Measurements from ENCODE around the gene SMAD2. TPM values are rescaled to one million over a fixed set of nuclear protein-coding genes. Genes with fewer than 3 reads are reported as not detected.
"Not testable (repeated sequence)": the region's sequence is repeated elsewhere in the genome, so short reads cannot be mapped to it uniquely, and the experiment has no call there.

The SMAD2 gene
- total RNA-seq, 2 donors from 2014 or later = 108 to 114 TPM

- peaks cover 2% of the 10 kb centered on the region for H3K4me1 Mint-ChIP-seq
- no peak overlapping the region for H3K4me3 Mint-ChIP-seq
- H3K9me3 ChIP-seq (ENCODE audit: control insufficient read depth, low read length, poor library complexity, severe bottlenecking) = no peaks in the 10 kb centered on the region
- H3K27me3 Mint-ChIP-seq = no peaks in the 10 kb centered on the region
- DNase-seq (no peak), ATAC-seq (no peak)
- peaks cover 6% of the 10 kb centered on the region for H3K36me3 Mint-ChIP-seq (ENCODE audit: low read depth)
- H3K27ac Mint-ChIP-seq = no peak overlapping the region
These were observed 87.6 kb downstream of the SMAD2 start for GRCh38 chr18:47842836-47843235.

DNA sequence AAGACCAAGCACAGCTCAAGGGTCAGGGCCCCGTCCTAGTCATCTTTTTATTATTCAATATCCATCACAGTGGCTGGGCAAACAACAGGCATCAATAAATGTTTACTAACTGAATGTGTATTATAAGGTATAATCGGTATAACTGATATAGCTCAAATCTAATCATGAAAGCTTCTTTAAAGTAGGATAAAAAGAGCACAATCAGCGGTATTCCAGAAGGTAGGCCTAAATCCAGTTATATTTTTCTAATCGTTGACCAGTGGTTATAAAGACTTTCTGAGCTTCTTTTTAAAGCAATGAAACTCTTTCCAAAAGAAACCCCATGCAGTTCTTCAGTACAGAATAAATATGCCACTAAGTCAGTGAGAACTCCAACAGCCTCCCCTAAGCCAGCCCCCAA is 92.1 kb downstream of the SMAD2 start:
- no peaks in the 10 kb centered on the region for H3K27me3 Mint-ChIP-seq
- H3K9me3 ChIP-seq (ENCODE audit: control insufficient read depth, low read length, poor library complexity, severe bottlenecking) = no peaks in the 10 kb centered on the region

DNA sequence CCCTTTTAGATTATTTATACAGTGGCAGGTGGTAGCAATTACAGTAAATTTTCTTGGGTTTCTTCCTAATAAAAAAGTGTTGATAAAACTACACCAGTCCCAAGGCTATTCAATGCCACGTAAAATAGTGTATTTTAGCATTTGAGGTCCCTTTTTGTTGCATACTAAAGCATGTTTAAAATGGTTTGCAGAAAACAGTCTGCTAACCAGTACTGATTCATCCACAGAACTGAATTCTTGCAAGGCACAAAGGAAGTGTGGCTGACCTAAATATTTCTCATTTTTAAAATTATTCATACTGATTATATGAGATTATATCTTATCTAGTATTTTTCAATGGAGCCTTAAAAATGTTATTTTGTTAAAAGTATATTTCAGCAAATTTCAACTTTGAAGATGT is 98.1 kb downstream of the SMAD2 start:
- H3K9me3 ChIP-seq (ENCODE audit: control insufficient read depth, low read length, poor library complexity, severe bottlenecking) = no peaks in the 10 kb centered on the region
- Mint-ChIP-seq H3K27ac (peak overlapping the region; percentile 3), H3K4me3 (no peak overlapping the region), H3K4me1 (no peaks in the 10 kb centered on the region), H3K36me3 (ENCODE audit: low read depth) (peaks cover 2% of the 10 kb centered on the region), H3K27me3 (no peaks in the 10 kb centered on the region)
- no peak for DNase-seq
- ATAC-seq = no peak

More for the DNA sequence above, 92.1 kb downstream of the SMAD2 start:
- DNase-seq (no peak), ATAC-seq (no peak)
- no peak overlapping the region for H3K27ac Mint-ChIP-seq
- H3K36me3 Mint-ChIP-seq (ENCODE audit: low read depth) = peaks cover 3% of the 10 kb centered on the region
- no peak overlapping the region for H3K4me3 Mint-ChIP-seq
- peaks cover 2% of the 10 kb centered on the region for H3K4me1 Mint-ChIP-seq

- no peaks in the 10 kb centered on the region for H3K4me1 Mint-ChIP-seq
- no peak for DNase-seq
- no peak for ATAC-seq
- H3K4me3 Mint-ChIP-seq = no peak overlapping the region
- H3K27ac Mint-ChIP-seq = no peak overlapping the region
- H3K9me3 ChIP-seq (ENCODE audit: control insufficient read depth, low read length, poor library complexity, severe bottlenecking) = no peaks in the 10 kb centered on the region
- peaks cover 2% of the 10 kb centered on the region for H3K36me3 Mint-ChIP-seq (ENCODE audit: low read depth)
- H3K27me3 Mint-ChIP-seq = no peaks in the 10 kb centered on the region
These were observed 99.1 kb downstream of the SMAD2 start for GRCh38 chr18:47831351-47831750.

- no peak overlapping the region for H3K27ac Mint-ChIP-seq
- DNase-seq (no peak), ATAC-seq (no peak)
- no peaks in the 10 kb centered on the region for H3K27me3 Mint-ChIP-seq
- H3K4me1 Mint-ChIP-seq = no peaks in the 10 kb centered on the region
- H3K9me3 ChIP-seq (ENCODE audit: control insufficient read depth, low read length, poor library complexity, severe bottlenecking) = no peaks in the 10 kb centered on the region
- H3K4me3 Mint-ChIP-seq = no peak overlapping the region
- H3K36me3 Mint-ChIP-seq (ENCODE audit: low read depth) = peaks cover 2% of the 10 kb centered on the region
These were observed 99.7 kb downstream of the SMAD2 start for GRCh38 chr18:47830772-47831171.

DNA sequence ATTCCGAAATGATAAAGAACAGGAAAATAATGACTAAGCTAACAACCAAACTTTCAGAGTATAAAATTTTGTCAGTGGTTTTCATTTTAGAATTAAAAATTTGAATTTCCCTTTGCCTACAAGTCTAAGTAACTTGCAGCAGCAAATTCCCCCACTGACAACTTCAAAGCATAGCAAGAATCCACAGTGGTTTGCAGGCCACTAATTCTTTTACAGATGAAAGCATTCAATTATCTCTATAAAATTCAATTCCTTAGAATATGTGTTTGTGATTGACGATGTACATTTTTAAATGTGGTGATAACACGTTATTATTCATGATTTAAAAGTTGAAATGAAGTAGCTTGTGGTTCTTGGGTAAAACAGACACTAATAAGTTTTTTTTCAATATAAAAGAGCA is 100.6 kb downstream of the SMAD2 start:
- DNase-seq = no peak
- Mint-ChIP-seq H3K4me3 (no peak overlapping the region), H3K4me1 (no peaks in the 10 kb centered on the region), H3K27me3 (no peaks in the 10 kb centered on the region), H3K36me3 (ENCODE audit: low read depth) (peaks cover 2% of the 10 kb centered on the region), H3K27ac (no peak overlapping the region)
- H3K9me3 ChIP-seq (ENCODE audit: control insufficient read depth, low read length, poor library complexity, severe bottlenecking) = no peaks in the 10 kb centered on the region
- ATAC-seq = no peak

GRCh38 chr18:47828031-47828430 is 102.4 kb downstream of the SMAD2 start:
- not testable (repeated sequence) for H3K36me3 Mint-ChIP-seq (ENCODE audit: low read depth); H3K4me3 Mint-ChIP-seq; H3K27ac Mint-ChIP-seq; H3K27me3 Mint-ChIP-seq; H3K4me1 Mint-ChIP-seq; DNase-seq; ATAC-seq; H3K9me3 ChIP-seq (ENCODE audit: control insufficient read depth, low read length, poor library complexity, severe bottlenecking)

- ATAC-seq (no peak), DNase-seq (no peak)
- H3K4me3 Mint-ChIP-seq = no peak overlapping the region
- H3K9me3 ChIP-seq (ENCODE audit: control insufficient read depth, low read length, poor library complexity, severe bottlenecking) = no peaks in the 10 kb centered on the region
- H3K4me1 Mint-ChIP-seq = peaks cover 4% of the 10 kb centered on the region
- no peak overlapping the region for H3K27ac Mint-ChIP-seq
- peaks cover 2% of the 10 kb centered on the region for H3K36me3 Mint-ChIP-seq (ENCODE audit: low read depth)
- H3K27me3 Mint-ChIP-seq = no peaks in the 10 kb centered on the region
These were observed 104.0 kb downstream of the SMAD2 start for GRCh38 chr18:47826157-47827074.

GRCh38 chr18:47821314-47821713 is 109.1 kb downstream of the SMAD2 start:
- H3K27me3 Mint-ChIP-seq = no peaks in the 10 kb centered on the region
- H3K36me3 Mint-ChIP-seq (ENCODE audit: low read depth) = no peaks in the 10 kb centered on the region
- H3K4me1 Mint-ChIP-seq = peaks cover 6% of the 10 kb centered on the region
- DNase-seq (no peak), ATAC-seq (no peak)
- no peaks in the 10 kb centered on the region for H3K9me3 ChIP-seq (ENCODE audit: control insufficient read depth, low read length, poor library complexity, severe bottlenecking)
- H3K4me3 Mint-ChIP-seq = no peak overlapping the region
- H3K27ac Mint-ChIP-seq = no peak overlapping the region

- ATAC-seq = no peak
- peaks cover 2% of the 10 kb centered on the region for H3K4me1 Mint-ChIP-seq
These were observed 112.7 kb downstream of the SMAD2 start for GRCh38 chr18:47817795-47818077.

DNA sequence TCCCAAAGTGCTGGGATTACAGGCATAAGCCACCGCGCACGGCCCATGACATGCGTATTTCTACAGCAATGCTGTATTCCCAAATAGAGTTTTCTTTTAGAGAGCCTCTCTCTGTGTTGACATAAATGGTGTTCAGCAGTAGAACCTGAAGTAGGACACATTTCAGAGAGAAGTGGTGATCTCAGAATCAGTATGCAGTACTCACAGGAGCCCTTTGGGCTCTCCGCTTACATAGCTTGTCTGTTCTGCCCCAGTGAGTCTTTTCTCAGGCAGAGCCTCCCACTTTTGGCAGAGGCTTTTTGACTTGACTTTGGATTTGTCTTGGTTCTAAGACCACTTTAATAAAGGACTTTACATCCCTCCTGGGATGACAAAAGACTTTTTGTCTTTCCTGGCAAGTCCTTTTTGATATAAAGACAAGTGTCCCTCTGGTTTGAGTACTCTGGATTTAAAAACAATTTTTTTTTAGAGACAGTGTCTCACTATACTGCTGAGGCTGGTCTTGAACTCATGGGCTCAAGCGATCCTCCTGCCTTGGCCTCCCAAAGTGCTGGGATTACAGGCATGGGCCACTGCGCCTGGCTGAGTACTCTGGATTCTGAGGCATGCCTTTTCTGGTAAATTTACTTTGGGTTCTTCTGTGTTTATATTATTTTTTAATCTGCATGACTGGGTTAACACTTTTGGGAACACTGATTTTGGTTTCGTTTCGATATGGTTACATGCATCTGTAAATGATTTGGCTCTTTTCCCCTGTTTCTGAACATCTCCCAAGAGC is 113.3 kb downstream of the SMAD2 start:
- Mint-ChIP-seq H3K27me3 (no peaks in the 10 kb centered on the region), H3K36me3 (ENCODE audit: low read depth) (peaks cover 2% of the 10 kb centered on the region), H3K4me3 (no peak overlapping the region), H3K27ac (no peak overlapping the region), H3K4me1 (peaks cover 2% of the 10 kb centered on the region)
- DNase-seq = no peak
- no peaks in the 10 kb centered on the region for H3K9me3 ChIP-seq (ENCODE audit: control insufficient read depth, low read length, poor library complexity, severe bottlenecking)
- ATAC-seq = no peak

More at GRCh38 chr18:47817795-47818077, 112.7 kb downstream of the SMAD2 start:
- Mint-ChIP-seq H3K4me3 (no peak overlapping the region), H3K27me3 (no peaks in the 10 kb centered on the region), H3K27ac (no peak overlapping the region), H3K36me3 (ENCODE audit: low read depth) (peaks cover 2% of the 10 kb centered on the region)
- no peaks in the 10 kb centered on the region for H3K9me3 ChIP-seq (ENCODE audit: control insufficient read depth, low read length, poor library complexity, severe bottlenecking)
- no peak for DNase-seq

DNA sequence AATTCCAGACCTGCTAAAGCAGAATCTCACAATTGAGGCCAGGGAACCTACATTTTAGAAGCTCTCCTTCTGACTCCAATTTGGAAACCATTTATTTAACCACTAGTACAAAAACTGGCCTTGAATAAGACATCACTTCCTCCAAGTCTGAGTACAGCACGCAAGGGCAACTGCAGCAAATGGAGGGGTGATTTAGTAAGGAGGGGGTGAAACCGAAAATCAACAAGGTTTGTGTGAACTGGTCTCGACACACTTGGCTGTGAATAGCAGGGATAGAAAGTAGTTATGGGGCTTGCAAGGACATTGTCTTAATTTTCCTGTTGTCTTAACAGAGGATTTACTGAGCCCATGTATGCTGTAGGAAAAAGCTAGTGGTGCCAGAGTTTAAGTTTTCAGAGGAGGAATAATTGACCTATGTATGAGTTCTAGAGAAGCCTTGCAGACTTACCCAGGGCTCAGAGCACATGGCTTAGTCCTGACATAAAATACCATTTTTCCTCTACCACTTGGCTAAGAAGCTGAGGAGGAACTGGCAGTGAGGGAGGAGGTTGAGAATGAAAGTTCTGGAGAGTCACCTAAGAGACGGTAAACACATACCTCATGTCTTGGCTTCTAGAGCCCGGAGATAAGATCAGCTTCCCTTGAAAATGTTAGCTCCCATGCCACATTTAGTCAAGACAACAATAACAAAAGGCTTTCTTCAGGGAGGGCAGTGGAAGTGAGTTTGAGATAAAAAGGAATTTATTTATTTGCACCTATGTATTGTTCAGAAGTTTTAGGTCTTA is 114.8 kb downstream of the SMAD2 start:
- DNase-seq (no peak), ATAC-seq (no peak)
- no peak overlapping the region for H3K4me3 Mint-ChIP-seq
- H3K27ac Mint-ChIP-seq = no peak overlapping the region
- H3K9me3 ChIP-seq (ENCODE audit: control insufficient read depth, low read length, poor library complexity, severe bottlenecking) = no peaks in the 10 kb centered on the region
- H3K27me3 Mint-ChIP-seq = no peaks in the 10 kb centered on the region
- H3K4me1 Mint-ChIP-seq = no peaks in the 10 kb centered on the region
- H3K36me3 Mint-ChIP-seq (ENCODE audit: low read depth) = peaks cover 2% of the 10 kb centered on the region

- ATAC-seq = no peak
- Mint-ChIP-seq H3K27me3 (no peaks in the 10 kb centered on the region), H3K36me3 (ENCODE audit: low read depth) (no peaks in the 10 kb centered on the region), H3K27ac (no peak overlapping the region), H3K4me1 (no peaks in the 10 kb centered on the region), H3K4me3 (no peak overlapping the region)
- H3K9me3 ChIP-seq (ENCODE audit: control insufficient read depth, low read length, poor library complexity, severe bottlenecking) = no peaks in the 10 kb centered on the region
- no peak for DNase-seq
These were observed 121.0 kb downstream of the SMAD2 start for GRCh38 chr18:47809420-47809819.

Measured in T-helper 17 cell (primary cell).